ENCODE measurements around the gene SLC22A12. TPM values are rescaled to one million over a fixed set of nuclear protein-coding genes. Genes with fewer than 3 reads are reported as not detected.

The SLC22A12 gene
- total and polyA plus RNA-seq, 2 donors from 2014 or later = 5.3 to 85.9 TPM

GRCh38 chr11:64632237-64632636 is 41.2 kb downstream of the SLC22A12 start:
- H3K36me3 ChIP-seq (ENCODE audit: control insufficient read depth in 2 of 3, insufficient read depth in 3 of 3, low read length in 3 of 3) = no peaks in the 10 kb centered on the region
- intact Hi-C loops (cut with DNase I) = no loop called here
- H3K9me3 ChIP-seq (ENCODE audit: control insufficient read depth in 2 of 3, insufficient read depth in 1 of 3, low read length in 3 of 3) = no peaks in the 10 kb centered on the region
- no peaks in the 10 kb centered on the region for H3K27me3 ChIP-seq (ENCODE audit: control insufficient read depth, insufficient read depth, low read length)
- no peak overlapping the region for H3K27ac ChIP-seq (ENCODE audit: low read depth in 2 of 2, low read length in 2 of 2)
- H3K4me3 ChIP-seq (ENCODE audit: low read length in 3 of 3) = no peak overlapping the region
- no peak for DNase-seq
- FAIRE-seq = no peak
- no peak overlapping the region for H3K9ac ChIP-seq (ENCODE audit: low read length in 3 of 3)
- H3K4me1 ChIP-seq (ENCODE audit: control insufficient read depth in 2 of 3, insufficient read depth in 2 of 3, low read depth in 1 of 3, low read length in 3 of 3) = no peaks in the 10 kb centered on the region
- no peak for TF ChIP-seq CTCF (IDR thresholded peaks at IDR 0.05; ENCODE audit: borderline replicate concordance, extremely low read depth, insufficient read depth)

GRCh38 chr11:64632654-64633053 is 41.6 kb downstream of the SLC22A12 start:
- Histone ChIP-seq H3K4me1 (ENCODE audit: control insufficient read depth in 2 of 3, insufficient read depth in 2 of 3, low read depth in 1 of 3, low read length in 3 of 3) (no peaks in the 10 kb centered on the region), H3K9me3 (ENCODE audit: control insufficient read depth in 2 of 3, insufficient read depth in 1 of 3, low read length in 3 of 3) (no peaks in the 10 kb centered on the region), H3K36me3 (ENCODE audit: control insufficient read depth in 2 of 3, insufficient read depth in 3 of 3, low read length in 3 of 3) (no peaks in the 10 kb centered on the region), H3K27me3 (ENCODE audit: control insufficient read depth, insufficient read depth, low read length) (no peaks in the 10 kb centered on the region), H3K9ac (ENCODE audit: low read length in 3 of 3) (no peak overlapping the region), H3K27ac (ENCODE audit: low read depth in 2 of 2, low read length in 2 of 2) (no peak overlapping the region), H3K4me3 (ENCODE audit: low read length in 3 of 3) (no peak overlapping the region)
- intact Hi-C loops (cut with DNase I) = no loop called here
- no peak for DNase-seq
- FAIRE-seq = no peak
- TF ChIP-seq CTCF (IDR thresholded peaks at IDR 0.05; ENCODE audit: borderline replicate concordance, extremely low read depth, insufficient read depth) = no peak

- FAIRE-seq (no peak), DNase-seq (no peak)
- intact Hi-C loops (cut with DNase I) = no loop called here
- Histone ChIP-seq H3K27me3 (ENCODE audit: control insufficient read depth, insufficient read depth, low read length) (no peaks in the 10 kb centered on the region), H3K36me3 (ENCODE audit: control insufficient read depth in 2 of 3, insufficient read depth in 3 of 3, low read length in 3 of 3) (no peaks in the 10 kb centered on the region), H3K27ac (ENCODE audit: low read depth in 2 of 2, low read length in 2 of 2) (no peak overlapping the region), H3K9me3 (ENCODE audit: control insufficient read depth in 2 of 3, insufficient read depth in 1 of 3, low read length in 3 of 3) (no peaks in the 10 kb centered on the region), H3K9ac (ENCODE audit: low read length in 3 of 3) (no peak overlapping the region), H3K4me1 (ENCODE audit: control insufficient read depth in 2 of 3, insufficient read depth in 2 of 3, low read depth in 1 of 3, low read length in 3 of 3) (peaks cover 0 to 6% (median 0%) of the 10 kb centered on the region in 3 donors), H3K4me3 (ENCODE audit: low read length in 3 of 3) (no peak overlapping the region)
- TF ChIP-seq CTCF (IDR thresholded peaks at IDR 0.05; ENCODE audit: borderline replicate concordance, extremely low read depth, insufficient read depth) = no peak
These were observed 42.6 kb downstream of the SLC22A12 start for GRCh38 chr11:64633555-64634159.

Data from kidney (tissue), 14 donors.